Epithelial cell of proximal tubule (primary cell): ENCODE data around the gene UBR1. TPM values are rescaled to one million over a fixed set of nuclear protein-coding genes. Genes with fewer than 3 reads are reported as not detected.

ENCODE experiments used
- DNase-seq: peaks from one replicate; pipeline ENCODE4 v3.0.0-alpha.2; 2011; ENCODE audit warnings: low read depth
- H3K4me3 ChIP-seq: 2 replicates; pipeline ENCODE4 v1.5.1; 2011; ENCODE audit warnings: low read depth, mild to moderate bottlenecking, low read length
- CTCF ChIP-seq: conservative IDR thresholded peaks from 2 replicates; pipeline ENCODE4 v1.5.1; 2012; ENCODE audit warnings: low read depth, mild to moderate bottlenecking, low read length
- total RNA-seq: library from RNA; depleted of rRNA; stranded (reverse); fragments of >200 nt; gene quantifications from 2 replicates; pipeline ENCODE4 v1.2.3, GENCODE V29; 2015

Gene UBR1
- total RNA-seq, 1 donor from 2014 or later = 10.8 TPM

GRCh38 chr15:42929306-42929848 lies 176.5 kb downstream of the UBR1 start:
- no peak for DNase-seq
- TF ChIP-seq CTCF = no peak
- H3K4me3 ChIP-seq = no peak overlapping the region

- no peak for TF ChIP-seq CTCF
- DNase-seq = no peak
- peak overlapping the region; percentile 90 for H3K4me3 ChIP-seq
Measured at GRCh38 chr15:42921342-42921731, 184.5 kb downstream of the UBR1 start.

- peak within 1 kb of the TSS; percentile 90 for H3K4me3 ChIP-seq
- peak; percentile 80 for DNase-seq
- TF ChIP-seq CTCF = peak; percentile 8
Measured at GRCh38 chr15:42920519-42921341, 185.1 kb downstream of the UBR1 start, which contains the start of gene TTBK2. Gene TTBK2 (minus strand): TSS chr15:42920778. CDS start chr15:42878617, 42,161 bp downstream.

DNA sequence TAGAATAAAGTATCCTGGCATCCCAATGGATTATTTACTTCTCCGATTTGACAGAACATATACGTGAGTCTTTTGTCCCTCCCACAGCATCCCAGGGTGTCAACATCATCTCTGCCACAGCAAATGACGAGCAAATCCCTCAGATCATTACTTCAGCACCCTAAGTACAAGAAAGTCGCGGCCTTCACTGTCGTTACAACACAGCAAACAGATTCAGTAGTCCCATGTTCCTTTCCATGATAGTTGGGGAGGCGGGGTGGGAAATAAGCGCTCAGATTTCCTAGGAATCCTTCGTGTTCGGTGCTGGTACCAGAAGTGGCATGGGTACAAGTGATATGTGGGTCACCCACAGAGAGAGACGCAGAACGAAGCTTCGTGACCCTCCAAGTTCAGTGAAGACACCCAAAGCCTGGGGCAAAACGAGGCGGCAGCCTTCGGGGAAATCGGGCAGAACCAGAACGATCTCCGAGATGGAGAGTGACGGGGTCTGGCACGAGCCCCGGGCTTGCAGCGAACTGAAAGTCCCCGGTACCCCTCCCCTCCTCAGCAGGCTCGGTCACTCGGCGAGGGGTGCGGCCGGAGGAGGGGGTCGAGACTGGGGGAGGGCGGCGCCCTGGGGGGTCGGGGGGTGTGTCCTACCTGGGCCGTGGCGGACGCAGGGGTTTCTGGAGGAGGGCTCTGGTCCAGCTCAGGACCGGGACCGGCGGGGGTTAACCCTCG lies 185.9 kb downstream of the UBR1 start:
- TF ChIP-seq CTCF = no peak
- DNase-seq = no peak

DNA sequence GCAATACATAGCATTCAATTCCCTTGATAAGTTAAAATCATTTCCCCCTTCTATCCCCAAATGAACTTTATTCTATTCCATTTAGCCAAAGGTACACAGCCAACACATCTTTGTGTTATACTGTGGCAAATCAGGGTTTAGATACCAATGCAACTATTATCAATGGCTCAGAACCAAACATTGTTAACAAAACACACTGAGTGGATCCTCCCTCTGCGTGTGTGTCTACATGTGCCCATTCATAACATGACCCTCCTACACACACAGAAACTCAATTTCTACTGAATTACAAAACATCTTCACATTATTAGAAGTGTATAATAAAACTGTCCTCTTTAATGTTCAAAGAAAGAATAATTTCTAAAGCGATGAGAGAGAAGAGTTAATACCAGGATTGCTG lies 186.5 kb downstream of the UBR1 start:
- H3K4me3 ChIP-seq = peak overlapping the region; percentile 90
- DNase-seq = no peak
- no peak for TF ChIP-seq CTCF

More for the DNA sequence above, 185.9 kb downstream of the UBR1 start:
- peak overlapping the region; percentile 90 for H3K4me3 ChIP-seq

- no peak for TF ChIP-seq CTCF
- H3K4me3 ChIP-seq = no peak overlapping the region
Measured at GRCh38 chr15:42918047-42918446, 187.8 kb downstream of the UBR1 start.

More at GRCh38 chr15:42918047-42918446, 187.8 kb downstream of the UBR1 start:
- no peak for DNase-seq
